ENCODE results near the gene RNF25.

The RNF25 gene

DNA sequence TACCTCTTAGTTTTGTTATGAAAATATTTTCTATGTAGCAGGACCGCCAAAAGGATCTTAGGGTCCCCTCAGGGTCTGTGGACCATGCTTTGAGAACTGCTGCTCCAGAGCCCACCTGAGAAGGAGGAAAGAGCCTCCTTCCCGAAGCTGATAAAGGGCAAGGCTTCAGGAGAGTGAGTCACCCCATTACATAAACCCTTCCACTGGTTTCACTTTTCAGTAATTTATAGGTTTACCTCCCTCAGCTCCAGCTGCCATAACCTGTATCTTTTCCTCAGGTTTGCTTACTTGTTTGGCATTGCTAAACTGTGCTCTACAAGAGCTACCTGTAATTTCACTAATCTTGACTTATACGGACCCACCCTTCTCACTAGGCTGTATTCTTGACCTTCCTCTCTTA, 45.5 kb upstream of the RNF25 start:
- H3K4me3 ChIP-seq (ENCODE audit: low read length, poor library complexity, severe bottlenecking): no peak overlapping the region
- no peak overlapping the region for H3K9ac ChIP-seq (ENCODE audit: low read depth, low read length, poor library complexity, severe bottlenecking)
- no peaks in the 10 kb centered on the region for H3F3A ChIP-seq (ENCODE audit: low read depth)
- peaks cover 52% of the 10 kb centered on the region for H3K79me2 ChIP-seq (ENCODE audit: insufficient read depth, low read length)
- no peaks in the 10 kb centered on the region; the same call in 1 of the 2 replicates for H3K36me3 ChIP-seq (ENCODE audit: insufficient read depth, low read length)
- H3K27me3 ChIP-seq (ENCODE audit: insufficient read depth, low read length, poor library complexity, severe bottlenecking): no peaks in the 10 kb centered on the region
- peak overlapping the region; percentile 26 for H3K4me2 ChIP-seq (ENCODE audit: low read depth, low read length, poor library complexity, severe bottlenecking)
- peaks cover 27% of the 10 kb centered on the region for H3K4me1 ChIP-seq (ENCODE audit: insufficient read depth, low read length, poor library complexity, severe bottlenecking)
- H3K9me2 ChIP-seq (replicated peaks; ENCODE audit: low read depth, low read length): no peaks in the 10 kb centered on the region
- H3K9me3 ChIP-seq (ENCODE audit: insufficient read depth, low read depth, low read length): no peaks in the 10 kb centered on the region
- TF ChIP-seq, protein P1, sequence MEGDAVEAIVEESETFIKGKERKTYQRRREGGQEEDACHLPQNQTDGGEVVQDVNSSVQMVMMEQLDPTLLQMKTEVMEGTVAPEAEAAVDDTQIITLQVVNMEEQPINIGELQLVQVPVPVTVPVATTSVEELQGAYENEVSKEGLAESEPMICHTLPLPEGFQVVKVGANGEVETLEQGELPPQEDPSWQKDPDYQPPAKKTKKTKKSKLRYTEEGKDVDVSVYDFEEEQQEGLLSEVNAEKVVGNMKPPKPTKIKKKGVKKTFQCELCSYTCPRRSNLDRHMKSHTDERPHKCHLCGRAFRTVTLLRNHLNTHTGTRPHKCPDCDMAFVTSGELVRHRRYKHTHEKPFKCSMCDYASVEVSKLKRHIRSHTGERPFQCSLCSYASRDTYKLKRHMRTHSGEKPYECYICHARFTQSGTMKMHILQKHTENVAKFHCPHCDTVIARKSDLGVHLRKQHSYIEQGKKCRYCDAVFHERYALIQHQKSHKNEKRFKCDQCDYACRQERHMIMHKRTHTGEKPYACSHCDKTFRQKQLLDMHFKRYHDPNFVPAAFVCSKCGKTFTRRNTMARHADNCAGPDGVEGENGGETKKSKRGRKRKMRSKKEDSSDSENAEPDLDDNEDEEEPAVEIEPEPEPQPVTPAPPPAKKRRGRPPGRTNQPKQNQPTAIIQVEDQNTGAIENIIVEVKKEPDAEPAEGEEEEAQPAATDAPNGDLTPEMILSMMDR (conservative IDR thresholded peaks at IDR 0.05; ENCODE audit: low read length): no peak
- no peak for TF ChIP-seq EZH2phosphoT487 (IDR thresholded peaks at IDR 0.05; ENCODE audit: borderline replicate concordance)
- H4K20me1 ChIP-seq (ENCODE audit: insufficient read depth, low read length, poor library complexity, severe bottlenecking): peaks cover 16% of the 10 kb centered on the region
- no peak overlapping the region for H2AFZ ChIP-seq (ENCODE audit: low read length)

DNA sequence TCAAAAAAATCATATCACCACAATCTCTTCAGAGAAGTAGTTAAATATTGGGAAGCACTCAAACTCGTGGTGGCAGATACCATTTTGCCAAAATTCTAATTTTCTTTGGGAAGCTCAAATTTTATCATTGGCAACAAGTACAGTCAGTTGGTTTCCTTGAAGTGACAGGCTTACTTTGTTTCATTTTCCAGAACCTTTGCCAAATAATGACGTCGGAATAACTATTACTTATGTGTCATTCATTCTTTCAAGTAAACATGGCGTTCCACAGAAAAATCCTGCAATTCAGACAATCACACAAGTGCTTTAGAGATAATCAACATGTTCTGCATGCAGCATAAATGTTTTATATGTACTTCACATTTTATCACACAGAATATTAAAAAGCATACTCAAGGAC, 44.3 kb upstream of the RNF25 start:
- no peaks in the 10 kb centered on the region for H3K27me3 ChIP-seq (ENCODE audit: insufficient read depth, low read length, poor library complexity, severe bottlenecking)
- no peaks in the 10 kb centered on the region for H3K9me2 ChIP-seq (replicated peaks; ENCODE audit: low read depth, low read length)
- peaks cover 23% of the 10 kb centered on the region for H4K20me1 ChIP-seq (ENCODE audit: insufficient read depth, low read length, poor library complexity, severe bottlenecking)
- no peak overlapping the region for H3K4me3 ChIP-seq (ENCODE audit: low read length, poor library complexity, severe bottlenecking)
- H3K9ac ChIP-seq (ENCODE audit: low read depth, low read length, poor library complexity, severe bottlenecking): no peak overlapping the region
- no peaks in the 10 kb centered on the region for H3K9me3 ChIP-seq (ENCODE audit: insufficient read depth, low read depth, low read length)
- peaks cover 38% of the 10 kb centered on the region for H3K4me1 ChIP-seq (ENCODE audit: insufficient read depth, low read length, poor library complexity, severe bottlenecking)
- no peak for TF ChIP-seq EZH2phosphoT487 (IDR thresholded peaks at IDR 0.05; ENCODE audit: borderline replicate concordance)
- TF ChIP-seq, protein P1 (conservative IDR thresholded peaks at IDR 0.05; ENCODE audit: low read length): no peak
- H3K4me2 ChIP-seq (ENCODE audit: low read depth, low read length, poor library complexity, severe bottlenecking): no peak overlapping the region
- no peaks in the 10 kb centered on the region; the same call in 1 of the 2 replicates for H3K36me3 ChIP-seq (ENCODE audit: insufficient read depth, low read length)
- peaks cover 58% of the 10 kb centered on the region for H3K79me2 ChIP-seq (ENCODE audit: insufficient read depth, low read length)
- no peaks in the 10 kb centered on the region for H3F3A ChIP-seq (ENCODE audit: low read depth)
- no peak overlapping the region for H2AFZ ChIP-seq (ENCODE audit: low read length)

DNA sequence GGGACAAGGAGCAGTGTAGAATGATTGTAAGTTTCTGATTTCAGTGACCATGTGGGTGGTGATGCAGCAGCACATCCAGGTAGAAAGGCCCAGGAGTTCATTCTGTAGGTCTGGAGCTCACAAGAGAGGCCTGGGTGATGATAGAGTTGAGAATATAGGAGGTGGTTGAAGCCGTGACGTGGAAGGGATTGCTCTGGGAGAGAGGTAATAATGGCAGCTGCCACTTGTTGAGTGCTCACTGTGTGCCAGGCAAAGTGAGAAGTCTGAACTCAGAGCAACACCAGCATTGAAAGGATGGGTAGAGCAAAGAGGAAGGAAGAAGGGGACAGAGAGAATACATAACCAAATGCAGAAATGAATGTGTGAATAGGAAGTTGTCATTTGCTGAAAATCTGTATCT, 42.1 kb upstream of the RNF25 start:
- no peak overlapping the region for H3K9ac ChIP-seq (ENCODE audit: low read depth, low read length, poor library complexity, severe bottlenecking)
- peaks cover 23% of the 10 kb centered on the region for H4K20me1 ChIP-seq (ENCODE audit: insufficient read depth, low read length, poor library complexity, severe bottlenecking)
- peak overlapping the region; percentile 76 for H3K4me2 ChIP-seq (ENCODE audit: low read depth, low read length, poor library complexity, severe bottlenecking)
- H3K27me3 ChIP-seq (ENCODE audit: insufficient read depth, low read length, poor library complexity, severe bottlenecking): no peaks in the 10 kb centered on the region
- no peak for TF ChIP-seq EZH2phosphoT487 (IDR thresholded peaks at IDR 0.05; ENCODE audit: borderline replicate concordance)
- TF ChIP-seq, protein P1 (conservative IDR thresholded peaks at IDR 0.05; ENCODE audit: low read length): no peak
- peaks cover 38% of the 10 kb centered on the region for H3K4me1 ChIP-seq (ENCODE audit: insufficient read depth, low read length, poor library complexity, severe bottlenecking)
- H3F3A ChIP-seq (ENCODE audit: low read depth): no peaks in the 10 kb centered on the region
- no peaks in the 10 kb centered on the region for H3K9me3 ChIP-seq (ENCODE audit: insufficient read depth, low read depth, low read length)
- H2AFZ ChIP-seq (ENCODE audit: low read length): no peak overlapping the region
- peak overlapping the region; percentile 37 for H3K4me3 ChIP-seq (ENCODE audit: low read length, poor library complexity, severe bottlenecking)
- no peaks in the 10 kb centered on the region; the same call in 1 of the 2 replicates for H3K36me3 ChIP-seq (ENCODE audit: insufficient read depth, low read length)
- H3K9me2 ChIP-seq (replicated peaks; ENCODE audit: low read depth, low read length): no peaks in the 10 kb centered on the region
- peaks cover 45% of the 10 kb centered on the region for H3K79me2 ChIP-seq (ENCODE audit: insufficient read depth, low read length)
